ENCODE results near the gene ZBTB25.

The ZBTB25 gene

GRCh38 chr14:64510825-64511671 is 7.4 kb upstream of the ZBTB25 start:
- Histone ChIP-seq H3K9ac (ENCODE audit: low read length) (peak overlapping the region; percentile 50), H3K36me3 (replicated peaks; ENCODE audit: low read depth, low read length) (peaks cover 11% of the 10 kb centered on the region), H3K27me3 (ENCODE audit: low read depth, low read length) (no peaks in the 10 kb centered on the region), H3K79me2 (ENCODE audit: low read length) (peaks cover 100% of the 10 kb centered on the region), H3K27ac (ENCODE audit: low read length) (peak overlapping the region; percentile 52), H3K4me1 (ENCODE audit: low read length) (peaks cover 49% of the 10 kb centered on the region), H3K9me3 (ENCODE audit: insufficient read depth, low read length) (no peaks in the 10 kb centered on the region), H3K4me2 (ENCODE audit: low read length) (peak overlapping the region; percentile 80), H4K20me1 (ENCODE audit: insufficient read depth, low read length) (peaks cover 65% of the 10 kb centered on the region), H3K4me3 (ENCODE audit: low read length) (peak overlapping the region; percentile 15), H2AFZ (ENCODE audit: low read depth, low read length) (no peak overlapping the region)
- TF ChIP-seq EZH2phosphoT487 (IDR thresholded peaks at IDR 0.05; ENCODE audit: low read depth), result no peak
- TF ChIP-seq CTCF (IDR thresholded peaks at IDR 0.05; ENCODE audit: low read depth, low read length), result peak; percentile 94

DNA sequence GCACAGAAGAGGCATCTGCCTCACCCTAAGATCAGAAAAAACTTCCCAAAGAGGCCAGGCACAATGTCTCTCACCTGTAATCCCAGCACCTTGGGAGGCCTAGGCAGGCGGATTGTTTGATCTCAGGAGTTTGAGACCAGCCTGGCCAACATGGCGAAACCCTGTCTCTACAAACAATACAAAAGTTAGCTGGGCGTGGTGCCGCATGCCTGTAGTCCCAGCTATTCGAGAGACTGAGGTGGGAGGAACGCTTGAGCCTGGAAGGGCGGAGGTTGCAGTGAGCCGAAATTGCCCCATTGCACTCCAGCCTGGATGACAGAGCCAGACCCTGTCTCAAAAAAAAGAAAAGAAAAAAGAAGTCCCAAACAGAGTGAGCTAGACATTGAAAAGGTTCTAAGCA is 5.4 kb upstream of the ZBTB25 start:
- H3K4me2 ChIP-seq (ENCODE audit: low read length), result peak overlapping the region; percentile 90
- peaks cover 49% of the 10 kb centered on the region for H4K20me1 ChIP-seq (ENCODE audit: insufficient read depth, low read length)
- H3K4me3 ChIP-seq (ENCODE audit: low read length), result peak overlapping the region; percentile 62
- no peaks in the 10 kb centered on the region for H3K27me3 ChIP-seq (ENCODE audit: low read depth, low read length)
- H3K9ac ChIP-seq (ENCODE audit: low read length), result peak overlapping the region; percentile 47; the same call in 1 of the 2 replicates
- H2AFZ ChIP-seq (ENCODE audit: low read depth, low read length), result no peak overlapping the region
- peaks cover 11% of the 10 kb centered on the region for H3K36me3 ChIP-seq (replicated peaks; ENCODE audit: low read depth, low read length)
- peaks cover 100% of the 10 kb centered on the region for H3K79me2 ChIP-seq (ENCODE audit: low read length)
- H3K4me1 ChIP-seq (ENCODE audit: low read length), result peaks cover 49% of the 10 kb centered on the region
- H3K9me3 ChIP-seq (ENCODE audit: insufficient read depth, low read length), result no peaks in the 10 kb centered on the region
- H3K27ac ChIP-seq (ENCODE audit: low read length), result peak overlapping the region; percentile 93
- no peak for TF ChIP-seq CTCF (IDR thresholded peaks at IDR 0.05; ENCODE audit: low read depth, low read length)
- no peak for TF ChIP-seq EZH2phosphoT487 (IDR thresholded peaks at IDR 0.05; ENCODE audit: low read depth)

GRCh38 chr14:64508215-64508776 is 4.7 kb upstream of the ZBTB25 start:
- Histone ChIP-seq H3K27me3 (ENCODE audit: low read depth, low read length) (no peaks in the 10 kb centered on the region), H3K4me2 (ENCODE audit: low read length) (peak overlapping the region; percentile 90), H3K9ac (ENCODE audit: low read length) (peak overlapping the region; percentile 94), H3K36me3 (replicated peaks; ENCODE audit: low read depth, low read length) (peaks cover 11% of the 10 kb centered on the region), H4K20me1 (ENCODE audit: insufficient read depth, low read length) (peaks cover 43% of the 10 kb centered on the region), H3K4me3 (ENCODE audit: low read length) (peak overlapping the region; percentile 80), H3K4me1 (ENCODE audit: low read length) (peaks cover 49% of the 10 kb centered on the region), H3K79me2 (ENCODE audit: low read length) (peaks cover 97% of the 10 kb centered on the region), H3K27ac (ENCODE audit: low read length) (peak overlapping the region; percentile 93), H3K9me3 (ENCODE audit: insufficient read depth, low read length) (no peaks in the 10 kb centered on the region), H2AFZ (ENCODE audit: low read depth, low read length) (no peak overlapping the region)
- TF ChIP-seq CTCF (IDR thresholded peaks at IDR 0.05; ENCODE audit: low read depth, low read length), result no peak
- TF ChIP-seq EZH2phosphoT487 (IDR thresholded peaks at IDR 0.05; ENCODE audit: low read depth), result no peak

GRCh38 chr14:64507376-64508156 is 3.9 kb upstream of the ZBTB25 start:
- no peaks in the 10 kb centered on the region for H3K27me3 ChIP-seq (ENCODE audit: low read depth, low read length)
- peaks cover 5% of the 10 kb centered on the region for H3K36me3 ChIP-seq (replicated peaks; ENCODE audit: low read depth, low read length)
- H3K9me3 ChIP-seq (ENCODE audit: insufficient read depth, low read length), result no peaks in the 10 kb centered on the region
- H3K4me1 ChIP-seq (ENCODE audit: low read length), result peaks cover 49% of the 10 kb centered on the region
- peak overlapping the region; percentile 76 for H3K4me2 ChIP-seq (ENCODE audit: low read length)
- no peak for TF ChIP-seq EZH2phosphoT487 (IDR thresholded peaks at IDR 0.05; ENCODE audit: low read depth)
- TF ChIP-seq CTCF (IDR thresholded peaks at IDR 0.05; ENCODE audit: low read depth, low read length), result no peak
- H3K79me2 ChIP-seq (ENCODE audit: low read length), result peaks cover 97% of the 10 kb centered on the region
- no peak overlapping the region for H2AFZ ChIP-seq (ENCODE audit: low read depth, low read length)
- H4K20me1 ChIP-seq (ENCODE audit: insufficient read depth, low read length), result peaks cover 36% of the 10 kb centered on the region
- peak overlapping the region; percentile 80 for H3K4me3 ChIP-seq (ENCODE audit: low read length)
- peak overlapping the region; percentile 94 for H3K9ac ChIP-seq (ENCODE audit: low read length)
- H3K27ac ChIP-seq (ENCODE audit: low read length), result peak overlapping the region; percentile 93

Data from OCI-LY3 (cell line).